Neuronal stem cell (in vitro differentiated cells): ENCODE results near the gene LIN28B.

Source experiments
- DNase-seq: peaks from one replicate; pipeline ENCODE4 v3.0.0-alpha.2; 2013; ENCODE audit warnings: low spot score
- H2AFZ ChIP-seq: one replicate; pipeline ENCODE4 v1.6.1; 2013; ENCODE audit warnings: mild to moderate bottlenecking, low read length, inconsistent platforms
- H2AK5ac ChIP-seq: 2 replicates; pipeline ENCODE4 v1.6.1; 2013; ENCODE audit warnings: low read depth, mild to moderate bottlenecking, inconsistent platforms, low read length, moderate library complexity, mixed read lengths
- H2BK120ac ChIP-seq: 2 replicates; pipeline ENCODE4 v1.6.1; 2013; ENCODE audit warnings: low read depth, mild to moderate bottlenecking, inconsistent platforms, low read length, moderate library complexity, mixed read lengths
- H2BK12ac ChIP-seq: one replicate; pipeline ENCODE4 v1.6.1; 2013; ENCODE audit warnings: low read length, inconsistent platforms
- H2BK15ac ChIP-seq: 2 replicates; pipeline ENCODE4 v1.6.1; 2013; ENCODE audit warnings: mild to moderate bottlenecking, low read length, inconsistent platforms, mixed read lengths
- H2BK5ac ChIP-seq: one replicate; pipeline ENCODE4 v1.6.1; 2013; ENCODE audit warnings: inconsistent platforms, mild to moderate bottlenecking, low read length, moderate library complexity
- H3K14ac ChIP-seq: one replicate; pipeline ENCODE4 v1.6.1; 2013; ENCODE audit warnings: low read length, inconsistent platforms
- H3K18ac ChIP-seq: 2 replicates; pipeline ENCODE4 v1.6.1; 2013; ENCODE audit warnings: low read length, inconsistent platforms
- H3K23ac ChIP-seq: 2 replicates; pipeline ENCODE4 v1.6.1; 2013; ENCODE audit warnings: low read depth, mild to moderate bottlenecking, mixed read lengths, low read length, inconsistent platforms; ENCODE audit not compliant: poor library complexity
- H3K27ac ChIP-seq: replicated peaks from 3 replicates; pipeline ENCODE4 v1.5.1; 2013; ENCODE audit warnings: low read length, inconsistent platforms
- H3K27me3 ChIP-seq, 3 experiments: 2 replicates each; pipeline ENCODE4 v1.6.1; 2013; ENCODE audit warnings: low read length in 3 of 3, mild to moderate bottlenecking in 2 of 3, inconsistent platforms in 1 of 3, low read depth in 1 of 3, mixed read lengths in 1 of 3, moderate library complexity in 1 of 3; ENCODE audit not compliant: control insufficient read depth in 3 of 3, insufficient read depth in 3 of 3
- H3K36me3 ChIP-seq, 2 donors: replicated peaks in 1 of 2; 2 replicates each; pipeline ENCODE4 v1.6.1; 2013; ENCODE audit warnings: low read length in 2 of 2; ENCODE audit not compliant: control insufficient read depth in 2 of 2, insufficient read depth in 2 of 2
- H3K4ac ChIP-seq: 2 replicates; pipeline ENCODE4 v1.6.1; 2013; ENCODE audit warnings: inconsistent platforms, mild to moderate bottlenecking, low read length, moderate library complexity
- H3K4me1 ChIP-seq, 2 donors: 1 replicate in 1 of 2; 2 replicates in 1 of 2; pipeline ENCODE4 v1.6.1; 2013; ENCODE audit warnings: low read length in 2 of 2, low read depth in 1 of 2; ENCODE audit not compliant: control insufficient read depth in 2 of 2, insufficient read depth in 1 of 2
- H3K4me2 ChIP-seq: one replicate; pipeline ENCODE4 v1.6.1; 2013; ENCODE audit warnings: mild to moderate bottlenecking, low read length, inconsistent platforms; ENCODE audit not compliant: insufficient read depth, poor library complexity, severe bottlenecking
- H3K4me3 ChIP-seq, 2 donors: 2 replicates each; pipeline ENCODE4 v1.5.1; 2013; ENCODE audit warnings: low read length in 2 of 2, mild to moderate bottlenecking in 2 of 2, inconsistent platforms in 1 of 2, moderate library complexity in 1 of 2
- H3K79me1 ChIP-seq: one replicate; pipeline ENCODE4 v1.6.1; 2013; ENCODE audit warnings: low read depth, mild to moderate bottlenecking, inconsistent platforms, low read length, moderate library complexity
- H3K9ac ChIP-seq: one replicate; pipeline ENCODE4 v1.6.1; 2013; ENCODE audit warnings: mild to moderate bottlenecking, low read depth, low read length, inconsistent platforms; ENCODE audit not compliant: poor library complexity
- H3K9me3 ChIP-seq, 2 donors: replicated peaks in 1 of 2; 2 replicates each; pipeline versions ENCODE3 to v1.6.1; 2013; ENCODE audit warnings: low read length in 2 of 2, mild to moderate bottlenecking in 2 of 2, inconsistent platforms in 1 of 2, low read depth in 1 of 2, mixed read lengths in 1 of 2, moderate library complexity in 1 of 2; ENCODE audit not compliant: control insufficient read depth in 2 of 2, insufficient read depth in 1 of 2
- H4K8ac ChIP-seq: one replicate; pipeline ENCODE4 v1.6.1; 2013; ENCODE audit warnings: low read depth, mild to moderate bottlenecking, inconsistent platforms, low read length, moderate library complexity
- H4K91ac ChIP-seq: one replicate; pipeline ENCODE4 v1.6.1; 2013; ENCODE audit warnings: low read length, low read depth, mild to moderate bottlenecking, inconsistent platforms; ENCODE audit not compliant: poor library complexity
- WGBS, 2 donors: extraction: QIAGEN DNeasy Blood & Tissue Kit; methylation state at CpG; one replicate each; pipeline ENCODE4 v1.1.7; 2013; ENCODE audit warnings: missing lambda C conversion rate in 2 of 2, mixed read lengths in 1 of 2; ENCODE audit not compliant: insufficient read length in 2 of 2, insufficient replicate concordance in 1 of 2; ENCODE audit errors: extremely low coverage in 2 of 2; 5-methylcytosine and 5-hydroxymethylcytosine counted together

The LIN28B gene

GRCh38 chr6:104957301-104958177 is 632 bp downstream of the LIN28B start:
- Histone ChIP-seq H2AK5ac (no peak overlapping the region), H3K23ac (no peak overlapping the region), H3K36me3 (peaks cover 0 to 20% of the 10 kb centered on the region in 2 donors), H3K4ac (no peak overlapping the region), H3K4me3 (peak overlapping the region; percentile 73 to 89), H3K4me2 (peak overlapping the region; percentile 48), H3K18ac (no peak overlapping the region), H2BK15ac (no peak overlapping the region), H3K27me3 (no peaks in the 10 kb centered on the region), H2BK12ac (no peak overlapping the region), H2BK5ac (no peak overlapping the region), H4K8ac (no peak overlapping the region), H3K79me1 (peaks cover 2% of the 10 kb centered on the region), H2AFZ (peak overlapping the region; percentile 48), H3K14ac (no peak overlapping the region), H3K9ac (no peak overlapping the region), H3K9me3 (peaks cover 0 to 8% of the 10 kb centered on the region in 2 donors), H3K4me1 (peaks cover 0 to 9% of the 10 kb centered on the region in 2 donors), H4K91ac (no peak overlapping the region), H2BK120ac (no peak overlapping the region), H3K27ac (peak overlapping the region; percentile 96)
- WGBS, 2 donors, result no CpG with 5 or more reads among the region's 21 CpGs
- peak; percentile 83 for DNase-seq

GRCh38 chr6:104958178-104959025 is 1.5 kb downstream of the LIN28B start:
- Histone ChIP-seq H2BK12ac (no peak overlapping the region), H3K4me3 (peak overlapping the region; percentile 73 to 89), H2AFZ (no peak overlapping the region), H3K9me3 (peaks cover 0 to 11% of the 10 kb centered on the region in 2 donors), H3K9ac (no peak overlapping the region), H2BK15ac (no peak overlapping the region), H3K4ac (no peak overlapping the region), H4K8ac (peak overlapping the region; percentile 43), H3K4me2 (peak overlapping the region; percentile 52), H3K4me1 (peaks cover 0 to 9% of the 10 kb centered on the region in 2 donors), H4K91ac (no peak overlapping the region), H3K23ac (no peak overlapping the region), H3K27me3 (no peaks in the 10 kb centered on the region), H2AK5ac (no peak overlapping the region), H3K27ac (peak overlapping the region; percentile 95), H3K79me1 (no peaks in the 10 kb centered on the region), H3K18ac (no peak overlapping the region), H3K36me3 (peaks cover 0 to 27% of the 10 kb centered on the region in 2 donors), H2BK5ac (no peak overlapping the region), H2BK120ac (no peak overlapping the region), H3K14ac (no peak overlapping the region)
- DNase-seq, result no peak
- no CpG with 5 or more reads among the region's 19 CpGs for WGBS, 2 donors

GRCh38 chr6:104959026-104959858 is 2.3 kb downstream of the LIN28B start:
- Histone ChIP-seq H2AFZ (no peak overlapping the region), H2BK12ac (no peak overlapping the region), H3K9me3 (peaks cover 0 to 11% of the 10 kb centered on the region in 2 donors), H3K4me2 (peak overlapping the region; percentile 52), H2BK15ac (no peak overlapping the region), H2BK120ac (no peak overlapping the region), H3K18ac (no peak overlapping the region), H2BK5ac (no peak overlapping the region), H3K14ac (no peak overlapping the region), H3K4me1 (peaks cover 0 to 9% of the 10 kb centered on the region in 2 donors), H3K4me3 (peak overlapping the region; percentile 49 to 73), H2AK5ac (no peak overlapping the region), H3K27ac (peak overlapping the region; percentile 95), H3K27me3 (no peaks in the 10 kb centered on the region), H3K9ac (no peak overlapping the region), H4K8ac (no peak overlapping the region), H3K36me3 (peaks cover 0 to 35% of the 10 kb centered on the region in 2 donors), H3K4ac (no peak overlapping the region), H3K79me1 (no peaks in the 10 kb centered on the region), H4K91ac (no peak overlapping the region), H3K23ac (no peak overlapping the region)
- WGBS, 2 donors, result no CpG with 5 or more reads among the region's 3 CpGs
- DNase-seq, result no peak
